Glutamatergic neuron (in vitro differentiated cells): ENCODE measurements around the gene OSBPL9. TPM values are rescaled to one million over a fixed set of nuclear protein-coding genes. Genes with fewer than 3 reads are reported as not detected.

Experiments
- DNase-seq: peaks from one replicate; pipeline ENCODE4 v3.0.0; 2022
- H3K27ac Mint-ChIP-seq: one replicate; pipeline ENCODE4 v1.8.0; 2020; ENCODE audit warnings: mild to moderate bottlenecking, mixed read lengths, inconsistent platforms; ENCODE audit not compliant: unreplicated experiment
- H3K27me3 Mint-ChIP-seq: one replicate; pipeline ENCODE4 v1.8.0; 2020; ENCODE audit warnings: mild to moderate bottlenecking, moderate library complexity, mixed read lengths, inconsistent platforms; ENCODE audit not compliant: unreplicated experiment
- H3K36me3 Mint-ChIP-seq: one replicate; pipeline ENCODE4 v1.8.0; 2020; ENCODE audit warnings: mild to moderate bottlenecking, mixed read lengths, inconsistent platforms; ENCODE audit not compliant: unreplicated experiment
- H3K4me1 Mint-ChIP-seq: one replicate; pipeline ENCODE4 v1.8.0; 2020; ENCODE audit warnings: mild to moderate bottlenecking, low read depth, mixed read lengths, inconsistent platforms; ENCODE audit not compliant: unreplicated experiment
- H3K4me3 Mint-ChIP-seq: one replicate; pipeline ENCODE4 v1.8.0; 2020; ENCODE audit warnings: mild to moderate bottlenecking, mixed read lengths, inconsistent platforms; ENCODE audit not compliant: unreplicated experiment
- H3K9me3 Mint-ChIP-seq: one replicate; pipeline ENCODE4 v1.8.0; 2020; ENCODE audit warnings: mild to moderate bottlenecking, moderate library complexity, mixed read lengths, inconsistent platforms; ENCODE audit not compliant: unreplicated experiment
- CTCF ChIP-seq: fragments of 200-600 bp; sonication (generic); IDR thresholded peaks from one replicate; pipeline ENCODE4 v1.5.0; 2021; ENCODE audit not compliant: partially characterized antibody, unreplicated experiment
- total RNA-seq: library from RNA; stranded (reverse); fragmentation: NEBNext Ultra II Directional; extraction: Animal tissue kit (Norgen Biotek cat#: 25700); gene quantifications from one replicate; pipeline ENCODE4 v1.2.1, GENCODE V29; 2021; ENCODE audit not compliant: unreplicated experiment

The OSBPL9 gene
- total RNA-seq, 1 donor from 2014 or later: 84.6 TPM

- Mint-ChIP-seq H3K9me3 (no peaks in the 10 kb centered on the region), H3K27ac (no peak overlapping the region), H3K36me3 (peaks cover 7% of the 10 kb centered on the region), H3K4me3 (no peak overlapping the region), H3K4me1 (no peaks in the 10 kb centered on the region), H3K27me3 (no peaks in the 10 kb centered on the region)
- DNase-seq: no peak
- no peak for TF ChIP-seq CTCF
Measured at GRCh38 chr1:51752073-51752948, 135.4 kb downstream of the OSBPL9 start.

GRCh38 chr1:51753969-51754368, 137.1 kb downstream of the OSBPL9 start:
- DNase-seq: no peak
- no peaks in the 10 kb centered on the region for H3K27me3 Mint-ChIP-seq
- no peak overlapping the region for H3K4me3 Mint-ChIP-seq
- H3K4me1 Mint-ChIP-seq: no peaks in the 10 kb centered on the region
- no peaks in the 10 kb centered on the region for H3K9me3 Mint-ChIP-seq
- no peak for TF ChIP-seq CTCF
- H3K36me3 Mint-ChIP-seq: peaks cover 7% of the 10 kb centered on the region
- no peak overlapping the region for H3K27ac Mint-ChIP-seq

- no peak overlapping the region for H3K4me3 Mint-ChIP-seq
Measured at GRCh38 chr1:51754666-51755065, 137.8 kb downstream of the OSBPL9 start.

GRCh38 chr1:51755437-51755836, 138.5 kb downstream of the OSBPL9 start:
- DNase-seq: no peak
- H3K27me3 Mint-ChIP-seq: no peaks in the 10 kb centered on the region
- H3K4me1 Mint-ChIP-seq: no peaks in the 10 kb centered on the region

More at GRCh38 chr1:51754666-51755065, 137.8 kb downstream of the OSBPL9 start:
- peaks cover 7% of the 10 kb centered on the region for H3K36me3 Mint-ChIP-seq
- H3K4me1 Mint-ChIP-seq: no peaks in the 10 kb centered on the region
- H3K27ac Mint-ChIP-seq: no peak overlapping the region
- no peaks in the 10 kb centered on the region for H3K9me3 Mint-ChIP-seq
- no peak for DNase-seq
- no peak for TF ChIP-seq CTCF
- H3K27me3 Mint-ChIP-seq: no peaks in the 10 kb centered on the region

More at GRCh38 chr1:51755437-51755836, 138.5 kb downstream of the OSBPL9 start:
- Mint-ChIP-seq H3K9me3 (no peaks in the 10 kb centered on the region), H3K36me3 (peaks cover 7% of the 10 kb centered on the region), H3K27ac (no peak overlapping the region), H3K4me3 (no peak overlapping the region)
- no peak for TF ChIP-seq CTCF
